B cell (primary cell): ENCODE measurements around the gene NEXMIF.

Experiments used
- EZH2 ChIP-seq: IDR thresholded peaks from 2 replicates; pipeline ENCODE4 v1.6.1; 2012; ENCODE audit warnings: borderline replicate concordance, low read depth, mild to moderate bottlenecking, moderate library complexity, low read length; ENCODE audit not compliant: insufficient read depth, poor library complexity, severe bottlenecking
- TF ChIP-seq, protein P1 (sequence below): fragments of 200-600 bp; IDR thresholded peaks from one replicate; pipeline ENCODE4 v1.8.0; 2022; ENCODE audit warnings: antibody characterized with exemption, mild to moderate bottlenecking

DNA sequence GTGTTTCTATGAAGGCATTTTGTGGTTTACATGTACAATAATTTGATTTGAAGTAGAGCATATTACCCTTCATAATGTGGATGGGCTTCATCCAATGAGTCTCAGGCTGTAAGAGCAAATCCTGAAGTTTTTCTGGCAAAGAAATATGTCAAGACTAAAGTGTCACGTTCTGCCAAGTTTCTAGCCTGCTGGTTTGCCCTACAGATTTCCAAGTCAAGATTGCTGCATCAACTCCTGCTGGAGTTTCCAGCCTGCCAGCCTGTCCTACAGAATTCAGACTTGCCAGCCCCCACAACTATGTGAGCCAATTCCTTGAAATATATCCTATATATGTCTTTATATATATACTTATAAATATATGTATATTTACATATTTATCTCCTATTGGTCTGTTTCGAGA lies 240.8 kb downstream of the NEXMIF start:
- TF ChIP-seq, protein P1, sequence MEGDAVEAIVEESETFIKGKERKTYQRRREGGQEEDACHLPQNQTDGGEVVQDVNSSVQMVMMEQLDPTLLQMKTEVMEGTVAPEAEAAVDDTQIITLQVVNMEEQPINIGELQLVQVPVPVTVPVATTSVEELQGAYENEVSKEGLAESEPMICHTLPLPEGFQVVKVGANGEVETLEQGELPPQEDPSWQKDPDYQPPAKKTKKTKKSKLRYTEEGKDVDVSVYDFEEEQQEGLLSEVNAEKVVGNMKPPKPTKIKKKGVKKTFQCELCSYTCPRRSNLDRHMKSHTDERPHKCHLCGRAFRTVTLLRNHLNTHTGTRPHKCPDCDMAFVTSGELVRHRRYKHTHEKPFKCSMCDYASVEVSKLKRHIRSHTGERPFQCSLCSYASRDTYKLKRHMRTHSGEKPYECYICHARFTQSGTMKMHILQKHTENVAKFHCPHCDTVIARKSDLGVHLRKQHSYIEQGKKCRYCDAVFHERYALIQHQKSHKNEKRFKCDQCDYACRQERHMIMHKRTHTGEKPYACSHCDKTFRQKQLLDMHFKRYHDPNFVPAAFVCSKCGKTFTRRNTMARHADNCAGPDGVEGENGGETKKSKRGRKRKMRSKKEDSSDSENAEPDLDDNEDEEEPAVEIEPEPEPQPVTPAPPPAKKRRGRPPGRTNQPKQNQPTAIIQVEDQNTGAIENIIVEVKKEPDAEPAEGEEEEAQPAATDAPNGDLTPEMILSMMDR = no peak
- no peak for TF ChIP-seq EZH2
